Heart left ventricle (tissue), 16 donors: ENCODE measurements around the gene SSH2. TPM values are rescaled to one million over a fixed set of nuclear protein-coding genes. Genes with fewer than 3 reads are reported as not detected.
A peak's percentile ranks its signal among the peaks of the same experiment; 100 is the strongest.

ENCODE experiments used
- ATAC-seq, 4 donors: fragments of 200-7000 bp; cut with Tn5 transposase; one replicate each; pipeline ENCODE4 v1.9.1; 2020 to 2022; ENCODE audit warnings: moderate library complexity in 4 of 4, mild to moderate bottlenecking in 3 of 4, moderate number of reproducible peaks in 1 of 4
- DNase-seq, 5 donors: peaks; one replicate each; pipeline ENCODE4 v3.0.0-alpha.2; 2020
- H3K27ac ChIP-seq, 12 donors: fragments of 200-600 bp; sonication (generic) in 4 of 12; one replicate each; pipeline versions ENCODE4 v1.5.0 to v1.8.0; 2016 to 2022; ENCODE audit warnings: mild to moderate bottlenecking in 2 of 12
- H3K27me3 ChIP-seq, 9 donors: fragments of 200-600 bp; sonication (generic) in 2 of 9; one replicate each; pipeline versions ENCODE4 v1.5.1 to v1.8.0; 2016 to 2022; ENCODE audit warnings: mild to moderate bottlenecking in 3 of 9
- H3K36me3 ChIP-seq, 9 donors: fragments of 200-600 bp; sonication (generic) in 2 of 9; one replicate each; pipeline versions ENCODE4 v1.5.0 to v1.8.0; 2018 to 2022; ENCODE audit warnings: mild to moderate bottlenecking in 2 of 9
- H3K4me1 ChIP-seq, 12 donors: fragments of 200-600 bp; sonication (generic) in 4 of 12; one replicate each; pipeline versions ENCODE4 v1.5.0 to v1.8.0; 2016 to 2022; ENCODE audit warnings: mild to moderate bottlenecking in 3 of 12
- H3K4me3 ChIP-seq, 12 donors: fragments of 200-600 bp; sonication (generic) in 4 of 12; one replicate each; pipeline versions ENCODE4 v1.5.0 to v1.8.0; 2017 to 2022; ENCODE audit warnings: mild to moderate bottlenecking in 9 of 12, moderate library complexity in 4 of 12
- H3K9me3 ChIP-seq, 12 donors: fragments of 200-600 bp; sonication (generic) in 4 of 12; one replicate each; pipeline versions ENCODE4 v1.5.0 to v1.8.0; 2016 to 2022; ENCODE audit warnings: mild to moderate bottlenecking in 1 of 12
- CTCF ChIP-seq, 12 donors: fragments of 200-600 bp; sonication (generic) in 4 of 12; IDR thresholded peaks; one replicate each; pipeline versions ENCODE4 v1.5.0 to v1.8.0; 2018 to 2022; ENCODE audit warnings: antibody characterized with exemption in 12 of 12, mild to moderate bottlenecking in 5 of 12
- POLR2A ChIP-seq, 2 donors: fragments of 450-650 bp; IDR thresholded peaks; one replicate each; pipeline ENCODE4 v1.6.1; 2017; ENCODE audit warnings: antibody characterized with exemption in 2 of 2, mild to moderate bottlenecking in 2 of 2, moderate library complexity in 2 of 2
- WGBS, 4 donors: extraction: QIAGEN DNeasy Blood & Tissue Kit in 2 of 4; methylation state at CpG; one replicate each; pipeline versions ENCODE4 v1.1.5 to v1.1.7; 2013 to 2018; 5-methylcytosine and 5-hydroxymethylcytosine counted together
- intact Hi-C, 10 donors: fragments of 100-400 bp; cut with DNase I; formaldehyde crosslinking; loops; one replicate each; pipeline versions ENCODE4 v1.11.1 to v1.14.2; 2022
- polyA plus RNA-seq, 2 donors: library from polyadenylated mRNA; stranded (reverse); fragments of 200-250 nt; gene quantifications; one replicate each; pipeline ENCODE4 v1.2.3, GENCODE V29; 2013
- total RNA-seq, 9 donors: library from RNA; depleted of rRNA in 2 of 9; stranded (reverse); fragments of >200 nt in 2 of 9; fragmentation: NEBNext Ultra II Directional in 3 of 9; extraction: Animal tissue kit (Norgen Biotek cat#: 25700) in 3 of 9; gene quantifications; one replicate each; pipeline versions ENCODE4 v1.1.0 to v1.2.4, GENCODE V29; 2016 to 2023
- donor health status: ischemic (EF 13 %, LVEDD 7.1; RV severe dilation, severe dysfunction).
- donor health status: healthy with polysubstance abuse.
- donor health status: DM: no; HTN: yes; CAD: no.
- donor health status: DM: no; HTN: no; CAD: no.
- donor health status: ischemic (EF 25% LVEDD 6.9; RV normal size, moderate dysfunction).
- donor health status: ischemic (EF 25% LVEDD 5.7; RV mildly dilated, moderate dysfunction).
- donor health status: healthy.
- donor health status: DM: yes; HTN: yes; CAD: no.
- donor health status: ischemic (EF 35%, LVEDD 5.7; RV mildly dilated, moderate dysfunction).
- donor health status: nonischemic (EF 11% LVEDD 7.7; RV severe dilation, severe dysfunction).
- donor health status: DM: yes; HTN: yes; CAD: no.
- donor health status: PGD.
- donor health status: ischemic (EF 29% LVEDD 5.4; RV normal size, mild dysfunction).
- donor health status: nonischemic (EF 23%, LVEDD 6.1; RV moderate dilation, normal function).

Gene SSH2
- total and polyA plus RNA-seq, 11 donors, result 20.8 to 46.7 (median 36.6) TPM

DNA sequence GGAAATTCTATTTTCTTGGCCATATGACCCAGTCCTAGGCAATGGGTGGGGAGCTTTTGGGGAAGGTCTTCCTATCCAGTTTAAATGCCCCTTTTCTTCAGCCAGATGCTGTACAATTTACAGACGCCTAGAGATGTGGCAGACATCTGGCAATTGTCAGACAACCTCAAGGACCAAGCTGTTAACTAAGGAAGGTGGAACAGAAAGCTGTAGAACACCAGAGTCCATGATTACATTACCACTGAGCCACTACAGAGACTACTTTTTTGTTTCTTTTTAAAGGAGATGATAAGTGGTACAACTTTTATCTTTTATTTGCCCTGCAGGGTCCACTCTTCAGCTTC is 286.2 kb downstream of the SSH2 start:
- TF ChIP-seq CTCF (IDR thresholded peaks at IDR 0.05) (no peak), POLR2A (IDR thresholded peaks at IDR 0.05) (no peak)
- Histone ChIP-seq H3K27me3 (no peaks in the 10 kb centered on the region), H3K27ac (peak overlapping the region; percentile 34 to 83 (median 74)), H3K9me3 (no peaks in the 10 kb centered on the region), H3K4me1 (peaks cover 11 to 80% (median 75%) of the 10 kb centered on the region in 12 donors), H3K4me3 (no peak overlapping the region), H3K36me3 (peaks cover 0 to 44% (median 15%) of the 10 kb centered on the region in 9 donors)
- DNase-seq (no peak), ATAC-seq (no peak)
- WGBS, 4 donors, result 33 to 52% (median 46%) methylated on average over 1 of the region's 1 CpG
- intact Hi-C loops, result loop anchor here in 7 of 10 donors (5.0 to 10.0 kb wide), 9 partner anchors 34 to 449 kb away; partner anchors contain the start of genes SSH2 (in 2 of the 7) and GIT1 (in 1 of the 7)

GRCh38 chr17:29642171-29642611 is 287.8 kb downstream of the SSH2 start:
- TF ChIP-seq CTCF (IDR thresholded peaks at IDR 0.05) (no peak), POLR2A (IDR thresholded peaks at IDR 0.05) (no peak)
- peaks cover 11 to 83% (median 76%) of the 10 kb centered on the region in 12 donors for H3K4me1 ChIP-seq
- peak overlapping the region in 11 of 12 donors; percentile 57 to 83 (median 77) for H3K27ac ChIP-seq

GRCh38 chr17:29640981-29641642 is 288.9 kb downstream of the SSH2 start:
- 31 to 46% (median 37%) methylated on average over 7 of the region's 7 CpGs for WGBS, 4 donors
- no peak overlapping the region for H3K4me3 ChIP-seq
- ATAC-seq (peak in 2 of 4 donors; percentile 4 to 25), DNase-seq (no peak)
- no peaks in the 10 kb centered on the region for H3K9me3 ChIP-seq
- no peaks in the 10 kb centered on the region for H3K27me3 ChIP-seq
- intact Hi-C loops, result loop anchor here in 7 of 10 donors (1.0 to 10.0 kb wide), 11 partner anchors 36 to 451 kb away; partner anchors contain the start of genes SSH2 (in 2 of the 7) and GIT1 (in 1 of the 7)
- peaks cover 11 to 76% (median 72%) of the 10 kb centered on the region in 12 donors for H3K4me1 ChIP-seq
- TF ChIP-seq POLR2A (IDR thresholded peaks at IDR 0.05) (no peak), CTCF (IDR thresholded peaks at IDR 0.05) (no peak)
- H3K27ac ChIP-seq, result peak overlapping the region; percentile 60 to 83 (median 76)
- H3K36me3 ChIP-seq, result peaks cover 0 to 40% (median 11%) of the 10 kb centered on the region in 9 donors

More at GRCh38 chr17:29642171-29642611, 287.8 kb downstream of the SSH2 start:
- Histone ChIP-seq H3K27me3 (no peaks in the 10 kb centered on the region), H3K9me3 (no peaks in the 10 kb centered on the region), H3K4me3 (no peak overlapping the region), H3K36me3 (peaks cover 0 to 37% (median under 1%) of the 10 kb centered on the region in 9 donors)
- 49 to 72% (median 67%) methylated on average over 2 of the region's 2 CpGs for WGBS, 4 donors
- intact Hi-C loops, result loop anchor here in 7 of 10 donors (5.0 to 10.0 kb wide), 9 partner anchors 35 to 450 kb away; partner anchors contain the start of genes SSH2 (in 2 of the 7) and GIT1 (in 1 of the 7)
- ATAC-seq (no peak), DNase-seq (no peak)

DNA sequence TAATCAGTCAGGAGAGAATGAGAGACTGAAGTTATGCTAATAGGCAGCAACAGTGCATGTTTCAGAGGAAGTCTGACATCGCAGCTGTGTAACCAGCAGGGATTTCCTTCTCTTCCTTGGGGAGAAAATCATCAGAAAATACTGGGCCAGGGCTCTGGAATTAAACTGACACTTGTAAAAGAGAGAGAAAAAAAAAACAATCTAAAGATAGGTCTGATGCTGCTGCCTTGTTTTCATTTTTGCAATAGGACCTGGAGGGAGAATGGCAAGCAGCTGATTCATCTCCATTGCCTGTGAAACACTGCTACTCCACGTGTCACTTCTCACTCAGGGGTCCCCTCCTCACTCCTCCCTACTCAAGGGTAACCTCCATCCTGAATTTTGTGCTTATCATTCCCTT is 289.6 kb downstream of the SSH2 start:
- peak overlapping the region; percentile 60 to 83 (median 76) for H3K27ac ChIP-seq
- no peak overlapping the region for H3K4me3 ChIP-seq
- WGBS, 4 donors, result 12 to 27% (median 17%) methylated on average over 2 of the region's 2 CpGs
- H3K9me3 ChIP-seq, result no peaks in the 10 kb centered on the region
- ATAC-seq (peak in 3 of 4 donors; percentile 6 to 30 (median 15)), DNase-seq (no peak)
- H3K27me3 ChIP-seq, result no peaks in the 10 kb centered on the region
- H3K36me3 ChIP-seq, result peaks cover 0 to 42% (median 18%) of the 10 kb centered on the region in 9 donors
- TF ChIP-seq CTCF (IDR thresholded peaks at IDR 0.05) (no peak), POLR2A (IDR thresholded peaks at IDR 0.05) (no peak)
- intact Hi-C loops, result loop anchor here in 7 of 10 donors (1.0 to 10.0 kb wide), 11 partner anchors 37 to 452 kb away; partner anchors contain the start of genes SSH2 (in 2 of the 7) and GIT1 (in 1 of the 7)
- peaks cover 11 to 69% (median 66%) of the 10 kb centered on the region in 12 donors for H3K4me1 ChIP-seq
